ACC112 (cell line): Measurements from ENCODE around the gene NT5DC3.

Experiments
- H2AFZ ChIP-seq: fragments of 200-600 bp; sonication (generic); one replicate; pipeline ENCODE4 v1.6.0; 2017; ENCODE audit warnings: antibody characterized with exemption, low read length; ENCODE audit not compliant: unreplicated experiment
- H3K27ac ChIP-seq: fragments of 200-600 bp; sonication (generic); 2 replicates; pipeline ENCODE4 v1.5.1; 2014; ENCODE audit warnings: low read depth, mild to moderate bottlenecking, antibody characterized with exemption, low read length, moderate library complexity
- H3K27me3 ChIP-seq: fragments of 200-600 bp; sonication (generic); 2 replicates; pipeline ENCODE4 v1.6.1; 2014; ENCODE audit warnings: mild to moderate bottlenecking, antibody characterized with exemption, low read length, moderate library complexity, mixed read lengths; ENCODE audit not compliant: insufficient read depth
- H3K36me3 ChIP-seq: fragments of 200-600 bp; sonication (generic); 2 replicates; pipeline ENCODE4 v1.6.1; 2016; ENCODE audit warnings: mild to moderate bottlenecking, antibody characterized with exemption, low read length, moderate library complexity, mixed read lengths; ENCODE audit not compliant: insufficient read depth
- H3K4me1 ChIP-seq: fragments of 200-600 bp; sonication (generic); one replicate; pipeline ENCODE4 v1.6.1; 2016; ENCODE audit warnings: low read length, mixed read lengths; ENCODE audit not compliant: insufficient read depth, unreplicated experiment, control insufficient read depth
- H3K4me3 ChIP-seq: fragments of 200-600 bp; sonication (generic); 2 replicates; pipeline ENCODE4 v1.5.1; 2014; ENCODE audit warnings: mild to moderate bottlenecking, low read depth, low read length
- H3K79me2 ChIP-seq: fragments of 200-600 bp; sonication (generic); one replicate; pipeline ENCODE4 v1.6.0; 2016; ENCODE audit warnings: low read length; ENCODE audit not compliant: control insufficient read depth, unreplicated experiment, insufficient read depth

The NT5DC3 gene

DNA sequence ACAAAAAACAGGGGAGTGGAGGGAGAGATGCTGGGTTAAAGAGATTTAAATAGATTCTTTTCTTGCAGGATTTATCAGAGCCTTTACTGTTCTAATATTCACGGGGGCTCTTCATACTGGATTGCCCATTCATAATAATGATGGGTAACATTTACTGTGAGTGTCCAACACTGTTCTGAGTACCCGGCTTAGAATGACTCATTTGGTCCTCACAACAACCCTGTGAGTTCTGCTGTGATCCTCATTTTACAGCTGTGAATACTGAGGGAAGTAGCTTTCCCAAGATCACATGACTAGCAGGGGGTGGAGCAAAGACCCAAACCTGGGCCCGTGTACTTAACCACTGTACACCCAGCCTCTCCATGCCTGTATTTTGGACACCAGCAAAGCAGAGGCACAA is 113.4 kb downstream of the NT5DC3 start:
- H3K36me3 ChIP-seq: no peaks in the 10 kb centered on the region
- H3K27ac ChIP-seq: no peak overlapping the region
- H3K4me3 ChIP-seq: no peak overlapping the region
- peaks cover 27% of the 10 kb centered on the region; the same call in 1 of the 2 replicates for H3K27me3 ChIP-seq
- H2AFZ ChIP-seq: no peak overlapping the region
- H3K4me1 ChIP-seq: no peaks in the 10 kb centered on the region
- H3K79me2 ChIP-seq: no peaks in the 10 kb centered on the region

DNA sequence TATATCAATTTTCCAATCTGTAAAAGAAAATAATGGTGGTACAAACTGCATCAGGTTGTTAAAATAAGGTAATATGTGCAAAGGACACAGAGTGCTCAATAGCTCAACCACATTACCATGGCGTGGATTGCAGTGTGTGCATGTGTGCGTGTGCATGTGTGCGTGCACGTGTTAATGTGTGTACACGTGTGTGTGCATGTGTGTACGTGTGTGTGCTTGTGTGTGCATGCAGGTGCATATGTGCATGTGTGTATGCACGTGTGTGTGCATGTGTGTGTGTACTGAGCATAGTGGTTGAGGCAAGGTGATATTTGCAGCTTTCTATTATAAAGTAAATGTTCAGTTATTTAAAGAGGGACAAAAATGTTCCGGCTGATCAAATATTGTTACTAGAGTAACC is 115.6 kb downstream of the NT5DC3 start:
- Histone ChIP-seq H3K79me2 (no peaks in the 10 kb centered on the region), H3K4me1 (no peaks in the 10 kb centered on the region), H2AFZ (no peak overlapping the region), H3K27me3 (peaks cover 34% of the 10 kb centered on the region), H3K36me3 (no peaks in the 10 kb centered on the region), H3K4me3 (no peak overlapping the region), H3K27ac (no peak overlapping the region)
